LNCaP clone FGC (cell line): ENCODE results near the gene RIPPLY2.
"Not testable (repeated sequence)": the region's sequence is repeated elsewhere in the genome, so short reads cannot be mapped to it uniquely, and the experiment has no call there.

Experiments
- DNase-seq: peaks from one replicate; pipeline ENCODE4 v3.0.0-alpha.2; 2011; ENCODE audit warnings: low read depth
- H3K4me3 ChIP-seq: 2 replicates; pipeline ENCODE4 v1.5.1; 2011; ENCODE audit warnings: mild to moderate bottlenecking, low read depth, low read length, control low read depth
- CTCF ChIP-seq: IDR thresholded peaks from 2 replicates; pipeline ENCODE4 v1.5.1; 2012; ENCODE audit warnings: mild to moderate bottlenecking; ENCODE audit not compliant: control insufficient read depth, insufficient read depth; ENCODE audit errors: extremely low read depth

The RIPPLY2 gene

GRCh38 chr6:83853178-83854000 lies at the start of gene RIPPLY2:
RIPPLY2 (plus strand) TSS chr6:83853360; CDS start chr6:83853417, 57 bp downstream.
- no peak for DNase-seq
- no peak for TF ChIP-seq CTCF
- H3K4me3 ChIP-seq = no peak within 1 kb of the TSS

- H3K4me3 ChIP-seq, DNase-seq: not testable (repeated sequence)
Observed at GRCh38 chr6:83803492-83803891, 49.7 kb upstream of the RIPPLY2 start.

- 0 out of 2 replicates have a peak, but pooled peaks have one; percentile 14 for TF ChIP-seq CTCF
- no peak for DNase-seq
- H3K4me3 ChIP-seq = no peak overlapping the region
Observed at GRCh38 chr6:83804886-83805285, 48.3 kb upstream of the RIPPLY2 start.

GRCh38 chr6:83808005-83808404 lies 45.2 kb upstream of the RIPPLY2 start:
- H3K4me3 ChIP-seq = no peak overlapping the region
- no peak for DNase-seq
- no peak for TF ChIP-seq CTCF

- H3K4me3 ChIP-seq = no peak overlapping the region
- DNase-seq = no peak
- TF ChIP-seq CTCF = no peak
Observed at GRCh38 chr6:83808926-83809325, 44.2 kb upstream of the RIPPLY2 start.

- DNase-seq = no peak
- no peak overlapping the region for H3K4me3 ChIP-seq
- no peak for TF ChIP-seq CTCF
Observed at GRCh38 chr6:83812595-83812994, 40.6 kb upstream of the RIPPLY2 start.

GRCh38 chr6:83815631-83816272 lies 37.4 kb upstream of the RIPPLY2 start:
- peak; percentile 22 for DNase-seq
- no peak for TF ChIP-seq CTCF
- no peak overlapping the region for H3K4me3 ChIP-seq
